Choroid plexus epithelial cell (primary cell): ENCODE measurements around the gene TMOD2.

Experiments used
- DNase-seq: peaks from one replicate; pipeline ENCODE4 v3.0.0-alpha.2; 2010; ENCODE audit warnings: low read depth
- H3K4me3 ChIP-seq: 2 replicates; pipeline ENCODE4 v1.5.1; 2011; ENCODE audit warnings: low read depth, mild to moderate bottlenecking, control low read depth, low read length, moderate library complexity
- CTCF ChIP-seq: conservative IDR thresholded peaks from 2 replicates; pipeline ENCODE4 v1.5.1; 2011; ENCODE audit warnings: low read depth, mild to moderate bottlenecking, control low read depth, inconsistent platforms, low read length, moderate library complexity

The TMOD2 gene

GRCh38 chr15:51724199-51724598, 27.2 kb upstream of the TMOD2 start:
- no peak for TF ChIP-seq CTCF
- DNase-seq: no peak
- no peak overlapping the region for H3K4me3 ChIP-seq

GRCh38 chr15:51724673-51725072, 26.7 kb upstream of the TMOD2 start:
- H3K4me3 ChIP-seq: no peak overlapping the region
- no peak for TF ChIP-seq CTCF
- no peak for DNase-seq

- no peak overlapping the region for H3K4me3 ChIP-seq
- DNase-seq: peak; percentile 85
- no peak for TF ChIP-seq CTCF
These were observed 24.9 kb upstream of the TMOD2 start for GRCh38 chr15:51726302-51727073.

- peak; percentile 56 for TF ChIP-seq CTCF
- no peak overlapping the region for H3K4me3 ChIP-seq
- peak; percentile 30 for DNase-seq
These were observed 24.1 kb upstream of the TMOD2 start for GRCh38 chr15:51727141-51727897.

- TF ChIP-seq CTCF: no peak
- H3K4me3 ChIP-seq: peak overlapping the region; percentile 28
- peak; percentile 88 for DNase-seq
These were observed 19.7 kb upstream of the TMOD2 start for GRCh38 chr15:51731549-51732267.

- no peak for TF ChIP-seq CTCF
- no peak overlapping the region for H3K4me3 ChIP-seq
- no peak for DNase-seq
These were observed 18.8 kb upstream of the TMOD2 start for GRCh38 chr15:51732646-51733045.
